ENCODE results near the gene CHURC1. TPM values are rescaled to one million over a fixed set of nuclear protein-coding genes. Genes with fewer than 3 reads are reported as not detected.
A peak's percentile ranks its signal among the peaks of the same experiment; 100 is the strongest.

CHURC1 gene
- total RNA-seq, 2 donors from 2014 or later: 115 to 128 TPM

GRCh38 chr14:64937821-64938193 lies 23.6 kb downstream of the CHURC1 start:
- Histone ChIP-seq H3K4me3 (no peak overlapping the region), H3K4me1 (ENCODE audit: control insufficient read depth in 1 of 2, low read depth in 2 of 2) (peaks cover 14 to 40% of the 10 kb centered on the region in 2 donors), H3K27me3 (replicated peaks; ENCODE audit: insufficient read depth) (no peaks in the 10 kb centered on the region), H3K36me3 (peaks cover 10% of the 10 kb centered on the region), H3K9me3 (no peaks in the 10 kb centered on the region), H3K27ac (no peak overlapping the region)
- DNase-seq (ENCODE audit: low spot score) (no peak), ATAC-seq (ENCODE audit: insufficient number of reproducible peaks, low FRiP score, low read depth) (no peak)
- peak; percentile 39 for TF ChIP-seq CTCF (IDR thresholded peaks at IDR 0.05)

- no peak for ATAC-seq (ENCODE audit: insufficient number of reproducible peaks, low FRiP score, low read depth)
- H3K36me3 ChIP-seq: peaks cover 13% of the 10 kb centered on the region
- H3K4me1 ChIP-seq (ENCODE audit: control insufficient read depth in 1 of 2, low read depth in 2 of 2): peaks cover 11 to 31% of the 10 kb centered on the region in 2 donors
- no peak overlapping the region for H3K27ac ChIP-seq
- H3K27me3 ChIP-seq (replicated peaks; ENCODE audit: insufficient read depth): no peaks in the 10 kb centered on the region
- no peaks in the 10 kb centered on the region for H3K9me3 ChIP-seq
- H3K4me3 ChIP-seq: no peak overlapping the region
- TF ChIP-seq CTCF (IDR thresholded peaks at IDR 0.05): no peak
- no peak for DNase-seq (ENCODE audit: low spot score)
Observed at GRCh38 chr14:64938972-64939816, 24.9 kb downstream of the CHURC1 start.

- no peak for ATAC-seq (ENCODE audit: insufficient number of reproducible peaks, low FRiP score, low read depth)
- H3K27ac ChIP-seq: no peak overlapping the region
- no peaks in the 10 kb centered on the region for H3K27me3 ChIP-seq (replicated peaks; ENCODE audit: insufficient read depth)
- H3K36me3 ChIP-seq: peaks cover 13% of the 10 kb centered on the region
- peaks cover 5 to 25% of the 10 kb centered on the region in 2 donors for H3K4me1 ChIP-seq (ENCODE audit: control insufficient read depth in 1 of 2, low read depth in 2 of 2)
- H3K9me3 ChIP-seq: no peaks in the 10 kb centered on the region
- DNase-seq (ENCODE audit: low spot score): no peak
- no peak for TF ChIP-seq CTCF (IDR thresholded peaks at IDR 0.05)
- no peak overlapping the region for H3K4me3 ChIP-seq
Observed at GRCh38 chr14:64939817-64940190, 25.5 kb downstream of the CHURC1 start.

GRCh38 chr14:64940336-64940910 lies 26.2 kb downstream of the CHURC1 start:
- TF ChIP-seq CTCF (IDR thresholded peaks at IDR 0.05): no peak
- peaks cover 3 to 21% of the 10 kb centered on the region in 2 donors for H3K4me1 ChIP-seq (ENCODE audit: control insufficient read depth in 1 of 2, low read depth in 2 of 2)
- H3K27me3 ChIP-seq (replicated peaks; ENCODE audit: insufficient read depth): no peaks in the 10 kb centered on the region
- H3K27ac ChIP-seq: no peak overlapping the region
- no peaks in the 10 kb centered on the region for H3K9me3 ChIP-seq
- peaks cover 13% of the 10 kb centered on the region for H3K36me3 ChIP-seq
- no peak overlapping the region for H3K4me3 ChIP-seq
- ATAC-seq (ENCODE audit: insufficient number of reproducible peaks, low FRiP score, low read depth) (no peak), DNase-seq (ENCODE audit: low spot score) (no peak)

- no peak for TF ChIP-seq CTCF (IDR thresholded peaks at IDR 0.05)
- Histone ChIP-seq H3K27ac (no peak within 1 kb of the TSS), H3K36me3 (peaks cover 13% of the 10 kb centered on the region), H3K4me3 (no peak within 1 kb of the TSS), H3K9me3 (no peaks in the 10 kb centered on the region), H3K4me1 (ENCODE audit: control insufficient read depth in 1 of 2, low read depth in 2 of 2) (no peaks in the 10 kb centered on the region), H3K27me3 (replicated peaks; ENCODE audit: insufficient read depth) (no peaks in the 10 kb centered on the region)
- no peak for ATAC-seq (ENCODE audit: insufficient number of reproducible peaks, low FRiP score, low read depth)
- no peak for DNase-seq (ENCODE audit: low spot score)
Observed at GRCh38 chr14:64942531-64943111, 28.4 kb downstream of the CHURC1 start, which contains the start of gene GPX2. TSS of gene GPX2 (minus strand) at chr14:64942745. CDS start at chr14:64942726, 19 bp downstream.
